HL-60 (cell line): ENCODE measurements around the gene PHLDA2.

Experiments
- DNase-seq, 2 experiments: peaks; one replicate each; pipeline ENCODE4 v3.0.0-alpha.2; 2010 to 2020; ENCODE audit warnings: low read depth in 1 of 2, low spot score in 1 of 2
- H3K27ac ChIP-seq: fragments of 250-450 bp; sonication (Bioruptor Pico); replicated peaks from 2 replicates; pipeline ENCODE4 v1.5.1; 2020; ENCODE audit warnings: mild to moderate bottlenecking, moderate library complexity
- H3K27me3 ChIP-seq: fragments of 250-450 bp; sonication (Bioruptor Pico); 2 replicates; pipeline ENCODE4 v1.5.1; 2021; ENCODE audit warnings: mild to moderate bottlenecking, moderate library complexity; ENCODE audit not compliant: insufficient read depth, poor library complexity, severe bottlenecking
- H3K4me3 ChIP-seq: replicated peaks from 2 replicates; pipeline ENCODE4 v1.5.1; 2011; ENCODE audit warnings: mild to moderate bottlenecking, control low read depth, low read length; ENCODE audit not compliant: insufficient read depth
- CTCF ChIP-seq: IDR thresholded peaks from one replicate; pipeline ENCODE4 v1.5.1; 2011; ENCODE audit warnings: low read length, control low read depth, inconsistent platforms; ENCODE audit not compliant: insufficient read depth
- GABPA ChIP-seq: IDR thresholded peaks from 2 replicates; pipeline ENCODE4 v1.6.1; 2012; ENCODE audit warnings: low read depth
- POLR2AphosphoS5 ChIP-seq: IDR thresholded peaks from 2 replicates; pipeline ENCODE4 v1.6.1; 2012; ENCODE audit warnings: low read depth
- REST ChIP-seq: IDR thresholded peaks from 2 replicates; pipeline ENCODE4 v1.6.1; 2012; ENCODE audit warnings: low read depth; ENCODE audit not compliant: insufficient replicate concordance
- SPI1 ChIP-seq: IDR thresholded peaks from 2 replicates; pipeline ENCODE4 v1.6.1; 2012; ENCODE audit warnings: low read depth, mild to moderate bottlenecking, borderline replicate concordance

The PHLDA2 gene

GRCh38 chr11:2921261-2921660 is 8.0 kb downstream of the PHLDA2 start:
- no peak overlapping the region for H3K27ac ChIP-seq
- no peaks in the 10 kb centered on the region for H3K27me3 ChIP-seq
- TF ChIP-seq REST (no peak), CTCF (no peak), GABPA (no peak), POLR2AphosphoS5 (no peak), SPI1 (no peak)
- no peak overlapping the region for H3K4me3 ChIP-seq
- no peak for DNase-seq

GRCh38 chr11:2920343-2920742 is 8.9 kb downstream of the PHLDA2 start:
- no peak overlapping the region for H3K4me3 ChIP-seq
- no peaks in the 10 kb centered on the region for H3K27me3 ChIP-seq
- TF ChIP-seq REST (no peak), POLR2AphosphoS5 (no peak), GABPA (no peak), SPI1 (no peak), CTCF (no peak)

GRCh38 chr11:2919837-2920236 is 9.4 kb downstream of the PHLDA2 start:
- TF ChIP-seq POLR2AphosphoS5 (no peak), SPI1 (no peak), CTCF (no peak), REST (no peak), GABPA (no peak)
- H3K27me3 ChIP-seq, result no peaks in the 10 kb centered on the region
- no peak for DNase-seq
- no peak overlapping the region for H3K4me3 ChIP-seq
- no peak overlapping the region for H3K27ac ChIP-seq

More at GRCh38 chr11:2920343-2920742, 8.9 kb downstream of the PHLDA2 start:
- no peak overlapping the region for H3K27ac ChIP-seq
- no peak for DNase-seq
